Astrocyte of the spinal cord (primary cell): ENCODE results near the gene GABPA.
"Not testable (repeated sequence)": the region's sequence is repeated elsewhere in the genome, so short reads cannot be mapped to it uniquely, and the experiment has no call there.

Experiments
- DNase-seq: peaks from one replicate; pipeline ENCODE4 v3.0.0; 2011; ENCODE audit warnings: low read depth, low spot score
- H3K4me3 ChIP-seq: 2 replicates; pipeline ENCODE4 v1.5.1; 2011; ENCODE audit warnings: low read depth, mild to moderate bottlenecking, low read length, moderate library complexity
- CTCF ChIP-seq: IDR thresholded peaks from 2 replicates; pipeline ENCODE4 v1.5.1; 2012; ENCODE audit warnings: low read depth, mild to moderate bottlenecking, low read length, inconsistent platforms
- in situ Hi-C: cut with HindIII; loops from 2 replicates; pipeline ENCODE4 v1.10.0; 2017; ENCODE audit warnings: low sequenced_read_pairs

GABPA gene

GRCh38 chr21:25734904-25735645 lies at the start of gene GABPA, which contains the start of gene ATP5PF:
TSS of gene GABPA (plus strand) at chr21:25734972. CDS start at chr21:25741599, 6,627 bp downstream.
TSS of gene ATP5PF (minus strand) at chr21:25734904. CDS start at chr21:25729794, 5,110 bp downstream.
- TF ChIP-seq CTCF = no peak
- peak; percentile 99 for DNase-seq
- in situ Hi-C loops = no loop called here
- H3K4me3 ChIP-seq = peak within 1 kb of the TSS; percentile 89

- in situ Hi-C loops = no loop called here
- DNase-seq = no peak
- no peak for TF ChIP-seq CTCF
Observed at GRCh38 chr21:25687787-25688186, 47.0 kb upstream of the GABPA start.

GRCh38 chr21:25688275-25689155 lies 46.3 kb upstream of the GABPA start:
- DNase-seq = no peak
- in situ Hi-C loops = no loop called here
- no peak overlapping the region for H3K4me3 ChIP-seq
- no peak for TF ChIP-seq CTCF

More at GRCh38 chr21:25687787-25688186, 47.0 kb upstream of the GABPA start:
- H3K4me3 ChIP-seq = no peak overlapping the region

GRCh38 chr21:25689226-25689625 lies 45.5 kb upstream of the GABPA start:
- H3K4me3 ChIP-seq = no peak overlapping the region
- in situ Hi-C loops = no loop called here
- TF ChIP-seq CTCF = no peak
- no peak for DNase-seq

- no peak for DNase-seq
- H3K4me3 ChIP-seq = no peak overlapping the region
- TF ChIP-seq CTCF = no peak
- in situ Hi-C loops = no loop called here
Observed at GRCh38 chr21:25691976-25692375, 42.8 kb upstream of the GABPA start.

- in situ Hi-C loops, H3K4me3 ChIP-seq, DNase-seq: not testable (repeated sequence)
Observed at GRCh38 chr21:25695461-25695860, 39.3 kb upstream of the GABPA start.

GRCh38 chr21:25700741-25701140 lies 34.0 kb upstream of the GABPA start:
- DNase-seq = no peak

More at GRCh38 chr21:25700741-25701140, 34.0 kb upstream of the GABPA start:
- TF ChIP-seq CTCF = no peak
- in situ Hi-C loops = no loop called here
- no peak overlapping the region for H3K4me3 ChIP-seq
